Panc1 (cell line): ENCODE measurements around the gene WAPL.
"Not testable (repeated sequence)": the region's sequence is repeated elsewhere in the genome, so short reads cannot be mapped to it uniquely, and the experiment has no call there.

Experiments used
- CTCF ChIP-seq: fragments of 450-650 bp; IDR thresholded peaks from 2 replicates; pipeline ENCODE4 v1.5.1; 2017; ENCODE audit warnings: mild to moderate bottlenecking
- REST ChIP-seq, 2 experiments: IDR thresholded peaks; 2 replicates each; pipeline ENCODE4 v1.6.1; 2011 to 2012; ENCODE audit warnings: low read depth in 2 of 2, control low read depth in 1 of 2, low read length in 1 of 2, mild to moderate bottlenecking in 1 of 2, moderate library complexity in 1 of 2; ENCODE audit not compliant: insufficient read depth in 1 of 2

- TF ChIP-seq CTCF; REST (IDR thresholded peaks at IDR 0.05; ENCODE audit: insufficient read depth in 1 of 2, low read depth in 2 of 2, low read length in 1 of 2): not testable (repeated sequence)
Observed at GRCh38 chr10:86538040-86538439, 16.4 kb upstream of the WAPL start.
